ENCODE measurements around the gene CCT2. TPM values are rescaled to one million over a fixed set of nuclear protein-coding genes. Genes with fewer than 3 reads are reported as not detected.

Gene CCT2
- total and polyA plus RNA-seq, 2 of the 8 experiments (the other 6 are each of a cell fraction or from before 2014, with no cell fraction given) = 244 to 419 TPM

- no peak overlapping the region for H3K27ac ChIP-seq (ENCODE audit: low read depth, low read length)
- H3K14ac ChIP-seq (ENCODE audit: insufficient read length) = no peak overlapping the region
- no peaks in the 10 kb centered on the region for H3K23me2 ChIP-seq (ENCODE audit: low read depth, low read length)
- no peak overlapping the region for H3K56ac ChIP-seq (replicated peaks; ENCODE audit: insufficient read length, low read depth, low read length)
- no peak overlapping the region for H4K91ac ChIP-seq (replicated peaks; ENCODE audit: insufficient read length, low read length)
- no peaks in the 10 kb centered on the region for H3K36me3 ChIP-seq (ENCODE audit: control insufficient read depth in 2 of 4, insufficient read depth in 4 of 4, low read length in 3 of 4)
- H2AK5ac ChIP-seq (ENCODE audit: low read depth, low read length) = no peak overlapping the region
- no peak for FAIRE-seq
- WGBS, 2 experiments (ENCODE audit: extremely low coverage in 1 of 2, insufficient coverage in 1 of 2, insufficient read length in 1 of 2, insufficient replicate concordance in 2 of 2, low coverage in 1 of 2, low lambda C conversion rate in 2 of 2, missing lambda C conversion rate in 1 of 2) = 88% methylated on average over 7 of the region's 7 CpGs; no CpG with 5 or more reads in 1 of the 2 experiments
- H3K9me3 ChIP-seq (ENCODE audit: insufficient read depth in 2 of 2, low read depth in 1 of 2, low read length in 1 of 2) = no peaks in the 10 kb centered on the region
- no peak overlapping the region for H3K4ac ChIP-seq (replicated peaks; ENCODE audit: insufficient read length, low read depth, low read length)
- H3K27me3 ChIP-seq (replicated peaks in 1 of 4; ENCODE audit: control insufficient read depth in 3 of 4, extremely low read depth in 1 of 4, insufficient read depth in 3 of 4, low read length in 3 of 4) = no peaks in the 10 kb centered on the region
- no peaks in the 10 kb centered on the region for H3K79me1 ChIP-seq (ENCODE audit: low read depth, low read length)
- H3K79me2 ChIP-seq (ENCODE audit: control insufficient read depth in 1 of 2, insufficient read depth in 2 of 2, low read length in 2 of 2) = no peaks in the 10 kb centered on the region
- no peak overlapping the region for H2BK120ac ChIP-seq (replicated peaks; ENCODE audit: low read depth, low read length)
- POLR2A ChIA-PET (ENCODE audit: partially characterized antibody) = no interaction called here
- CTCF ChIA-PET (ENCODE audit: partially characterized antibody) = interaction anchor here (0.6 to 4.7 kb wide), 7 partner anchors 8 to 331 kb away, joined by 3 to 68 read pairs (median 3); no protein-coding TSS in a partner anchor
- H4K20me1 ChIP-seq (replicated peaks in 1 of 2; ENCODE audit: control insufficient read depth in 1 of 2, insufficient read depth in 2 of 2, low read length in 2 of 2) = no peaks in the 10 kb centered on the region
- no peak overlapping the region for H3K9ac ChIP-seq (replicated peaks in 1 of 4; ENCODE audit: extremely low read depth in 1 of 4, low read depth in 3 of 4, low read length in 3 of 4)
- H2BK5ac ChIP-seq (ENCODE audit: low read depth, low read length) = no peak overlapping the region
- no peak overlapping the region for H2AFZ ChIP-seq (ENCODE audit: low read length)
- no peak overlapping the region for H3K23ac ChIP-seq (ENCODE audit: insufficient read length)
- no peak overlapping the region for H3K4me2 ChIP-seq (ENCODE audit: insufficient read depth in 1 of 2, low read depth in 2 of 2, low read length in 2 of 2)
- TF ChIP-seq RBBP5 (IDR thresholded peaks at IDR 0.05; ENCODE audit: borderline replicate concordance, low read depth, low read length) (no peak), BCL11A (IDR thresholded peaks at IDR 0.05; ENCODE audit: low read depth in 2 of 2, low read length in 2 of 2) (no peak), KDM1A (IDR thresholded peaks at IDR 0.05; ENCODE audit: borderline replicate concordance, low read length) (no peak), CTBP2 (IDR thresholded peaks at IDR 0.05; ENCODE audit: borderline replicate concordance, insufficient read depth, insufficient read length, low read length) (no peak), SUZ12 (IDR thresholded peaks at IDR 0.05; ENCODE audit: low read length) (no peak), TAF7 (optimal IDR thresholded peaks at IDR 0.05; ENCODE audit: borderline replicate concordance, low read depth, low read length) (no peak), ATF3 (IDR thresholded peaks at IDR 0.05; ENCODE audit: insufficient read depth, low read depth, low read length) (no peak), HDAC2 (IDR thresholded peaks at IDR 0.05; ENCODE audit: borderline replicate concordance in 1 of 2, low read depth in 2 of 2, low read length in 2 of 2) (no peak), FOSL1 (IDR thresholded peaks at IDR 0.05; ENCODE audit: insufficient read depth, low read depth, low read length) (no peak), TCF12 (IDR thresholded peaks at IDR 0.05; ENCODE audit: low read depth, low read length) (no peak), BRCA1 (IDR thresholded peaks at IDR 0.05; ENCODE audit: low read depth, low read length) (no peak), POLR2A (IDR thresholded peaks at IDR 0.05; ENCODE audit: control extremely low read depth in 1 of 2, low read depth in 2 of 2, low read length in 2 of 2) (no peak), SP2 (IDR thresholded peaks at IDR 0.05; ENCODE audit: low read length) (no peak)
- no peak overlapping the region for H4K5ac ChIP-seq (ENCODE audit: insufficient read length, low read depth, low read length)
- H3K4me1 ChIP-seq (replicated peaks in 1 of 4; ENCODE audit: control insufficient read depth in 3 of 4, insufficient read depth in 4 of 4, low read length in 3 of 4) = no peaks in the 10 kb centered on the region
- H2BK20ac ChIP-seq (ENCODE audit: low read length) = no peak overlapping the region
- no peak overlapping the region for H2BK15ac ChIP-seq (ENCODE audit: low read length)
- H3K4me3 ChIP-seq (ENCODE audit: extremely low read depth in 1 of 4, insufficient read depth in 2 of 4, low read depth in 3 of 4, low read length in 4 of 4) = no peak overlapping the region
- no peak overlapping the region for H3K18ac ChIP-seq (ENCODE audit: extremely low read depth, low read length)
- H4K8ac ChIP-seq (ENCODE audit: extremely low read depth, insufficient read depth, low read length) = no peak overlapping the region
- no peak overlapping the region for H2BK12ac ChIP-seq (ENCODE audit: low read depth, low read length)
- no peak for DNase-seq (ENCODE audit: low read depth in 1 of 2, low spot score in 2 of 2)
These were observed 56.3 kb downstream of the CCT2 start for GRCh38 chr12:69641546-69641945.
